SHP77 treated with DMSO at 0.1 percent for 48 hours (cell line): ENCODE measurements around the gene RRBP1.

Experiments used
- DNase-seq: peaks from one replicate; lab custom pipeline; 2025; lab: John Stamatoyannopoulos, UW

RRBP1 gene

GRCh38 chr20:17634661-17635331 is 47.2 kb downstream of the RRBP1 start:
- DNase-seq: no peak

GRCh38 chr20:17633850-17634500 is 48.1 kb downstream of the RRBP1 start:
- DNase-seq: no peak

GRCh38 chr20:17633221-17633849 is 48.7 kb downstream of the RRBP1 start:
- DNase-seq: no peak

GRCh38 chr20:17631576-17632319 is 50.3 kb downstream of the RRBP1 start:
- DNase-seq: no peak

GRCh38 chr20:17630806-17631195 is 51.2 kb downstream of the RRBP1 start:
- DNase-seq: no peak

GRCh38 chr20:17630151-17630805 is 51.8 kb downstream of the RRBP1 start:
- DNase-seq: no peak

GRCh38 chr20:17629678-17630089 is 52.4 kb downstream of the RRBP1 start:
- DNase-seq: no peak

- no peak for DNase-seq
These were observed 53.0 kb downstream of the RRBP1 start for GRCh38 chr20:17629025-17629424.

- DNase-seq: no peak
These were observed 53.8 kb downstream of the RRBP1 start for GRCh38 chr20:17628101-17628841.

- DNase-seq: no peak
These were observed 54.7 kb downstream of the RRBP1 start for GRCh38 chr20:17627101-17627955.

- DNase-seq: no peak
These were observed 55.6 kb downstream of the RRBP1 start for GRCh38 chr20:17626217-17627007.

- DNase-seq: no peak
These were observed 56.6 kb downstream of the RRBP1 start for GRCh38 chr20:17625246-17626051.

GRCh38 chr20:17624551-17625245 is 57.3 kb downstream of the RRBP1 start:
- no peak for DNase-seq

GRCh38 chr20:17624070-17624469 is 58.0 kb downstream of the RRBP1 start:
- DNase-seq: no peak

- DNase-seq: no peak
These were observed 59.1 kb downstream of the RRBP1 start for GRCh38 chr20:17622851-17623508.

- no peak for DNase-seq
These were observed 59.8 kb downstream of the RRBP1 start for GRCh38 chr20:17622086-17622850.
